ENCODE measurements around the gene NEK8.

DNA sequence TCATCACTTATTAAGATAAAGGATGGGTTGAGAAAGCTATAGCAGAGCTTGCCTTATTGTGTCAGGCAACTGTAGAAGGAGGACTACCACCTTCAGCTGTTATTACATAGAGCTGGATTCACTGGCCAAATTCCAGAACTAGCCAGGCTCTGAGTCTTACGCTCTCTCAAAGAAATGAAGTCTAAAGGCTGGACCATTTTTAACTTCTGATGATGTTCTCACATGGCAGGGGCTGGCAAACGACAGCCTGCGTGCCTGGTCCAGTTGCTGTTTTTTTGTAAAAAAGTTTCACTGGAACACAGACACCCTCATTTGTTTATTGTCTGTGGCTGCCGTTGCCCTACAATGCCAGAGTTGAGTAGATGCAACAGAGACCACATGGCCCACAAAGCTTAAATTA, 36.5 kb downstream of the NEK8 start:
- TF ChIP-seq, protein P1, sequence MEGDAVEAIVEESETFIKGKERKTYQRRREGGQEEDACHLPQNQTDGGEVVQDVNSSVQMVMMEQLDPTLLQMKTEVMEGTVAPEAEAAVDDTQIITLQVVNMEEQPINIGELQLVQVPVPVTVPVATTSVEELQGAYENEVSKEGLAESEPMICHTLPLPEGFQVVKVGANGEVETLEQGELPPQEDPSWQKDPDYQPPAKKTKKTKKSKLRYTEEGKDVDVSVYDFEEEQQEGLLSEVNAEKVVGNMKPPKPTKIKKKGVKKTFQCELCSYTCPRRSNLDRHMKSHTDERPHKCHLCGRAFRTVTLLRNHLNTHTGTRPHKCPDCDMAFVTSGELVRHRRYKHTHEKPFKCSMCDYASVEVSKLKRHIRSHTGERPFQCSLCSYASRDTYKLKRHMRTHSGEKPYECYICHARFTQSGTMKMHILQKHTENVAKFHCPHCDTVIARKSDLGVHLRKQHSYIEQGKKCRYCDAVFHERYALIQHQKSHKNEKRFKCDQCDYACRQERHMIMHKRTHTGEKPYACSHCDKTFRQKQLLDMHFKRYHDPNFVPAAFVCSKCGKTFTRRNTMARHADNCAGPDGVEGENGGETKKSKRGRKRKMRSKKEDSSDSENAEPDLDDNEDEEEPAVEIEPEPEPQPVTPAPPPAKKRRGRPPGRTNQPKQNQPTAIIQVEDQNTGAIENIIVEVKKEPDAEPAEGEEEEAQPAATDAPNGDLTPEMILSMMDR (IDR thresholded peaks at IDR 0.05) = no peak
- no peak for TF ChIP-seq POLR2AphosphoS5 (IDR thresholded peaks at IDR 0.05)

All from prostate gland (tissue), 2 donors.